ENCODE results near the gene CHRDL1.

The CHRDL1 gene

GRCh38 chrX:110743679-110744340, 51.8 kb downstream of the CHRDL1 start:
- DNase-seq = no peak

- DNase-seq = no peak
Measured at GRCh38 chrX:110741213-110741796, 54.3 kb downstream of the CHRDL1 start.

GRCh38 chrX:110734894-110735541, 60.6 kb downstream of the CHRDL1 start:
- no peak for DNase-seq

- DNase-seq = no peak
Measured at GRCh38 chrX:110734271-110734670, 61.3 kb downstream of the CHRDL1 start.

- DNase-seq = no peak
Measured at GRCh38 chrX:110733166-110733565, 62.5 kb downstream of the CHRDL1 start.

- DNase-seq = no peak
Measured at GRCh38 chrX:110732266-110732665, 63.4 kb downstream of the CHRDL1 start.

- DNase-seq = no peak
Measured at GRCh38 chrX:110723844-110724243, 71.8 kb downstream of the CHRDL1 start.

GRCh38 chrX:110722135-110722534, 73.5 kb downstream of the CHRDL1 start:
- no peak for DNase-seq

- no peak for DNase-seq
Measured at GRCh38 chrX:110713666-110714065, 82.0 kb downstream of the CHRDL1 start.

GRCh38 chrX:110706446-110706845, 89.2 kb downstream of the CHRDL1 start:
- no peak for DNase-seq

- no peak for DNase-seq
Measured at GRCh38 chrX:110703641-110704040, 92.0 kb downstream of the CHRDL1 start.

GRCh38 chrX:110699109-110699508, 96.5 kb downstream of the CHRDL1 start:
- DNase-seq = no peak

GRCh38 chrX:110698696-110699095, 96.9 kb downstream of the CHRDL1 start:
- DNase-seq = no peak

- no peak for DNase-seq
Measured at GRCh38 chrX:110692866-110693265, 102.8 kb downstream of the CHRDL1 start.

- DNase-seq = no peak
Measured at GRCh38 chrX:110691446-110691845, 104.2 kb downstream of the CHRDL1 start.

- no peak for DNase-seq
Measured at GRCh38 chrX:110684653-110685052, 111.0 kb downstream of the CHRDL1 start.

GRCh38 chrX:110683925-110684324, 111.7 kb downstream of the CHRDL1 start:
- DNase-seq = no peak

- no peak for DNase-seq
Measured at GRCh38 chrX:110678591-110678990, 117.0 kb downstream of the CHRDL1 start.

- no peak for DNase-seq
Measured at GRCh38 chrX:110675886-110676285, 119.7 kb downstream of the CHRDL1 start.

- DNase-seq = no peak
Measured at GRCh38 chrX:110671068-110671803, 124.4 kb downstream of the CHRDL1 start.

- no peak for DNase-seq
Measured at GRCh38 chrX:110669572-110669971, 126.0 kb downstream of the CHRDL1 start.

GRCh38 chrX:110667706-110668105, 127.9 kb downstream of the CHRDL1 start:
- no peak for DNase-seq

- DNase-seq = no peak
Measured at GRCh38 chrX:110665223-110666002, 130.2 kb downstream of the CHRDL1 start.
